Progenitor cell of endocrine pancreas (in vitro differentiated cells): Measurements from ENCODE around the gene COQ9. TPM values are rescaled to one million over a fixed set of nuclear protein-coding genes. Genes with fewer than 3 reads are reported as not detected.

Experiments
- DNase-seq: peaks from one replicate; pipeline ENCODE4 v3.0.0; 2021; ENCODE audit warnings: low spot score; ENCODE audit not compliant: unreplicated experiment
- H3K27ac Mint-ChIP-seq: 2 replicates; pipeline ENCODE4 v1.8.0; 2021; ENCODE audit warnings: mild to moderate bottlenecking, moderate library complexity, mixed read lengths
- H3K27me3 Mint-ChIP-seq: 2 replicates; pipeline ENCODE4 v1.8.0; 2021; ENCODE audit warnings: mixed read lengths
- H3K36me3 Mint-ChIP-seq: 2 replicates; pipeline ENCODE4 v1.8.0; 2022; ENCODE audit warnings: mixed read lengths; ENCODE audit not compliant: insufficient read depth
- H3K4me1 Mint-ChIP-seq: 2 replicates; pipeline ENCODE4 v1.8.0; 2021; ENCODE audit warnings: low read depth, mixed read lengths
- H3K4me3 Mint-ChIP-seq: 2 replicates; pipeline ENCODE4 v1.8.0; 2021; ENCODE audit warnings: low read depth, mild to moderate bottlenecking, moderate library complexity, mixed read lengths
- H3K9me3 Mint-ChIP-seq: 2 replicates; pipeline ENCODE4 v1.8.0; 2021; ENCODE audit warnings: low read depth, mixed read lengths
- CTCF ChIP-seq: fragments of 200-600 bp; sonication (generic); IDR thresholded peaks from one replicate; pipeline ENCODE4 v1.5.0; 2021; ENCODE audit warnings: antibody characterized with exemption, mild to moderate bottlenecking; ENCODE audit not compliant: unreplicated experiment
- total RNA-seq: library from RNA; stranded (reverse); gene quantifications from 2 replicates; pipeline ENCODE4 v1.2.1, GENCODE V29; 2021

The COQ9 gene
- total RNA-seq, 1 donor from 2014 or later = 70.2 TPM

GRCh38 chr16:57406881-57407280 is 40.4 kb upstream of the COQ9 start:
- H3K4me1 Mint-ChIP-seq = no peaks in the 10 kb centered on the region
- H3K27me3 Mint-ChIP-seq = peaks cover 29% of the 10 kb centered on the region
- no peaks in the 10 kb centered on the region for H3K36me3 Mint-ChIP-seq

GRCh38 chr16:57407521-57408353 is 39.5 kb upstream of the COQ9 start:
- Mint-ChIP-seq H3K9me3 (no peaks in the 10 kb centered on the region), H3K4me3 (no peak overlapping the region), H3K27ac (no peak overlapping the region), H3K4me1 (no peaks in the 10 kb centered on the region), H3K36me3 (no peaks in the 10 kb centered on the region), H3K27me3 (peaks cover 29% of the 10 kb centered on the region)
- no peak for TF ChIP-seq CTCF
- no peak for DNase-seq

More at GRCh38 chr16:57406881-57407280, 40.4 kb upstream of the COQ9 start:
- DNase-seq = no peak
- H3K4me3 Mint-ChIP-seq = no peak overlapping the region
- H3K27ac Mint-ChIP-seq = no peak overlapping the region
- no peak for TF ChIP-seq CTCF
- H3K9me3 Mint-ChIP-seq = no peaks in the 10 kb centered on the region

GRCh38 chr16:57409065-57409464 is 38.2 kb upstream of the COQ9 start:
- Mint-ChIP-seq H3K9me3 (no peaks in the 10 kb centered on the region), H3K27me3 (peaks cover 28% of the 10 kb centered on the region), H3K36me3 (no peaks in the 10 kb centered on the region), H3K4me1 (no peaks in the 10 kb centered on the region), H3K4me3 (no peak overlapping the region), H3K27ac (no peak overlapping the region)
- no peak for DNase-seq
- TF ChIP-seq CTCF = no peak

GRCh38 chr16:57409870-57410587 is 37.2 kb upstream of the COQ9 start:
- no peak for TF ChIP-seq CTCF
- no peak overlapping the region for H3K4me3 Mint-ChIP-seq
- no peaks in the 10 kb centered on the region for H3K9me3 Mint-ChIP-seq
- H3K27me3 Mint-ChIP-seq = peaks cover 19% of the 10 kb centered on the region
- H3K36me3 Mint-ChIP-seq = no peaks in the 10 kb centered on the region
- DNase-seq = no peak
- no peaks in the 10 kb centered on the region for H3K4me1 Mint-ChIP-seq
- H3K27ac Mint-ChIP-seq = no peak overlapping the region

- no peaks in the 10 kb centered on the region for H3K36me3 Mint-ChIP-seq
- H3K27me3 Mint-ChIP-seq = peaks cover 14% of the 10 kb centered on the region
- DNase-seq = no peak
- no peak for TF ChIP-seq CTCF
- peaks cover 2% of the 10 kb centered on the region for H3K4me1 Mint-ChIP-seq
- H3K9me3 Mint-ChIP-seq = no peaks in the 10 kb centered on the region
- no peak overlapping the region for H3K27ac Mint-ChIP-seq
- no peak overlapping the region for H3K4me3 Mint-ChIP-seq
Observed at GRCh38 chr16:57411362-57411976, 35.8 kb upstream of the COQ9 start.
